ENCODE data around the gene ARHGAP19.

GRCh38 chr10:97311111-97311626 lies 18.7 kb upstream of the ARHGAP19 start:
- no peak for TF ChIP-seq POLR2A (IDR thresholded peaks at IDR 0.05; ENCODE audit: low read depth, low read length)
- TF ChIP-seq POLR2AphosphoS5 (IDR thresholded peaks at IDR 0.05; ENCODE audit: low read depth, low read length), result no peak

Data from GM12892 (cell line).